HUES48 (cell line): ENCODE results near the gene SLC5A1.

Experiments
- H3K27ac ChIP-seq: one replicate; pipeline ENCODE4 v1.7.0; 2013; ENCODE audit warnings: low read depth, low read length, inconsistent platforms
- H3K27me3 ChIP-seq: 2 replicates; pipeline ENCODE4 v1.6.1; 2013; ENCODE audit warnings: mild to moderate bottlenecking, low read length; ENCODE audit not compliant: control insufficient read depth, insufficient read depth
- H3K36me3 ChIP-seq: 2 replicates; pipeline ENCODE4 v1.6.1; 2013; ENCODE audit warnings: low read length; ENCODE audit not compliant: control insufficient read depth, insufficient read depth
- H3K4me1 ChIP-seq: 2 replicates; pipeline ENCODE4 v1.6.1; 2013; ENCODE audit warnings: mild to moderate bottlenecking, low read length; ENCODE audit not compliant: control insufficient read depth, insufficient read depth
- H3K4me3 ChIP-seq: 2 replicates; pipeline ENCODE4 v1.5.1; 2013; ENCODE audit warnings: mild to moderate bottlenecking, low read depth, low read length
- H3K9ac ChIP-seq: 2 replicates; pipeline ENCODE4 v1.6.1; 2013; ENCODE audit warnings: mild to moderate bottlenecking, low read depth, low read length, moderate library complexity
- H3K9me3 ChIP-seq: 2 replicates; pipeline ENCODE4 v1.6.1; 2013; ENCODE audit warnings: low read length; ENCODE audit not compliant: control insufficient read depth, insufficient read depth

SLC5A1 gene

DNA sequence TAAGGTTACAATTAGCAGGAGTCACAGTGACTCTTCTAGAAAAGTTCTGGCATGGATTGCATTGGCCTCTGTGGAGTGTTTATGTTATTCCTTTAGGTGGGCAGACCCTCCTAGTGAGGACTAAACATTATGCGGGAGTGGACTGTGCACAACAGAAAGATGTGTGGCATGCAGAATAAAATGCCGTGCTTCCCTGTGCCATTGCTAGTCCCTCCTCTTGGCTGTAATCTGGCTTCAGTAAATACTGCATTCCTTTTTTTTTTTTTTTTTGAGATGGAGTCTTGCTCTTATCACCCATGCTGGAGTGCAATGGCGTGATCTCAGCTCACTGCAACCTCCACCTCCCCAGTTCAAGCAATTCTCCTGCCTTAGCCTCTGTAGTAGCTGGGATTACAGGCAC lies 45.0 kb downstream of the SLC5A1 start:
- Histone ChIP-seq H3K36me3 (no peaks in the 10 kb centered on the region), H3K27ac (no peak overlapping the region), H3K9me3 (no peaks in the 10 kb centered on the region), H3K9ac (no peak overlapping the region), H3K27me3 (no peaks in the 10 kb centered on the region), H3K4me1 (no peaks in the 10 kb centered on the region), H3K4me3 (no peak overlapping the region)

DNA sequence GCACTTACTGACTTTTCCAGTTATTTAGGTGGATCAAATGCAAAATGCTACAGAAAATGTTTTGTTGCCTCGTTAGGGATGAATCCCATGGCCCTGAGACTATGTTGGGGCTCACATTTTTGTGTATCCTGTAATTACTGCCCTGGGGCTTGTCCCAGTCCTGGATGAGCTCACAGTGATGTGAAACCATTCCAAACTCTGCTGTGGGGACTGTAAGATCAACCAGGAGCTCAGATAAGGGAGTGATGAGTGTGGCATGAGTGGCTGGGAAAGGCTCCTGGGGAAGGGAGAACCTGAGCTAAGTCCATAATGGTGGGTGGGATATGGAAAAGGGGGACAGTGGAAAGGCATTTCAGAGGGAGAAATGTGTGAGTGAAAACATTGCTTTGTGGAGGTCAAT lies 54.0 kb downstream of the SLC5A1 start:
- Histone ChIP-seq H3K9me3 (no peaks in the 10 kb centered on the region), H3K27ac (no peak overlapping the region), H3K27me3 (peaks cover 15% of the 10 kb centered on the region; the same call in 1 of the 2 replicates), H3K36me3 (no peaks in the 10 kb centered on the region), H3K4me1 (no peaks in the 10 kb centered on the region), H3K9ac (no peak overlapping the region), H3K4me3 (no peak overlapping the region)

DNA sequence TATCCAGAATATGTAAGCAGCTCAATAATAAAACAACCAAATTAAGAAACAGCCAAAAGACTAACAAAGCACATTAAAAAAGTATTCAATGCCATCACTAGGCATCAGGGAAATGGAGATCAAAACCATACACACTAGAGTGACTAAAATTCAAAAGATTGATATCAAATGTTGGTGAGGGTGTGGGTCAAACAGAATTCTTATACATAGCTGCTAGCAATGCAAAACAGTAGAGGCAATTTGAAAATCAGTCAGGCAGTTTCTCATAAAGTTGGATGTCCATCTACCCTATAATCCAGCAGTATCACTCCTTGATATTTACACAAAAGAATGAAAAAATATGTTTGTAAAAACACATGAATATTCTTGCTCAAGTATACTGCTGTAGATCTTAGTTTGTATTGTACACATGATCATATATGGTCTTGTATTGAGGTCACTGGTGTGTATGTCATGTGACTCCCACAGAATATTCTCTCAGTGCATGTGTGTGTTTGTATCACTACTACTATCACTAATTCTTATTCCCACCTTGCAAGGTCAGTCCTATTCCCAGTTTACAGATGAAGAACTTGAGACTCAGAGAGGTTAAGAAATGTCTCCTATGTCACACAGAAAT lies 54.9 kb downstream of the SLC5A1 start:
- no peak overlapping the region for H3K4me3 ChIP-seq
- H3K27ac ChIP-seq: no peak overlapping the region
- H3K27me3 ChIP-seq: peaks cover 15% of the 10 kb centered on the region; the same call in 1 of the 2 replicates
- no peak overlapping the region for H3K9ac ChIP-seq
- H3K9me3 ChIP-seq: no peaks in the 10 kb centered on the region
- no peaks in the 10 kb centered on the region for H3K4me1 ChIP-seq
- no peaks in the 10 kb centered on the region for H3K36me3 ChIP-seq

DNA sequence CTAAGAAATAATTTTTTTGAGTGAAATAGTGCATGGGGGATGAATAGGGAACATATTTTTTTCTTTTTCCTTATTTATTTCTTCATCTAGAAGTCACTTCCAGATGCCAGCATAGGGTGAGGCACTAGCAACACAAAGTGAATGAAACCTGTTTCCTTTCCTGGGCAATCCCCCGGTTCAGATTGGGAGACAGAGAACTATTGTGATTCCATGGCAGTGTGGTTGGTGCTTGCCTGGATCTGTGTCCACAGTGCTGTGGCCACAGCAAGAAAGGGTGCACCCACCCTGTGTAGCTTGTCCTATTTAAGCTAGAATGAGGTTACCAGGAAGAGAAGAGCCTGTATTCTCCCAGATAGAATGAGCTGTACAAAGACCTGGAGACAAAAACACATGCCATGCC lies 57.6 kb downstream of the SLC5A1 start:
- Histone ChIP-seq H3K36me3 (no peaks in the 10 kb centered on the region), H3K4me3 (no peak overlapping the region), H3K27me3 (peaks cover 15% of the 10 kb centered on the region; the same call in 1 of the 2 replicates), H3K27ac (no peak overlapping the region), H3K4me1 (no peaks in the 10 kb centered on the region), H3K9me3 (no peaks in the 10 kb centered on the region), H3K9ac (no peak overlapping the region)

DNA sequence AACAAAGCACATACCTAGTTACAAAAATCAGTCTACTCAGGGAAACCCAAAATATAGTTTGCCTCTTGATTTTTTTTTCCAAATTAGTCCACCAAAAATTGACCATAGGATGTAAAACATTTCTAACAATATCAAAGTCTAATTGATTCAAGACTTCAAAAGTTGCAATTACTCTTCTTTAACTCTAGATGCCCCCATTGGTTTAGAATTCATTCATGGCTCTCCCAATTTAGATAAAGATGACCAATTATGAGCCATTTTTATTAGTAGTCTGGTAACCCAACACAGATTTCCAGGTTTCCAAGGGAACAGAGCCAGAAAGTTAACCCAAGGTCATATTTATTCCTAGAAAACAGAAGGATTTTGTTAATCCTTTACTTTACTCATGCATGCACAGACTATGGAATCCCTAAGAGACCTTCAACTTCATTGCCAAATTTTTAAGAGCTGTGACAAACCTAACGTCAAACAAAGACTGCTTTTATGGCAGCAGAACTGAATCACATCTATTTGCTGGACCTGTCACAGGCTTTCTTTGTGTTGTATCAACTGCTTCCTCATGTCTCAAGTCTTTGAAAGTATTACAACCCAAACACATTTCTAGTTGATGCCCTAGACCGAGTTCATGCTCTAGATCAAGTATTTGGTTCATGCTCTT lies 60.7 kb downstream of the SLC5A1 start:
- Histone ChIP-seq H3K27me3 (peaks cover 15% of the 10 kb centered on the region; the same call in 1 of the 2 replicates), H3K9me3 (no peaks in the 10 kb centered on the region), H3K4me1 (no peaks in the 10 kb centered on the region), H3K9ac (no peak overlapping the region), H3K36me3 (no peaks in the 10 kb centered on the region), H3K27ac (no peak overlapping the region), H3K4me3 (no peak overlapping the region)

DNA sequence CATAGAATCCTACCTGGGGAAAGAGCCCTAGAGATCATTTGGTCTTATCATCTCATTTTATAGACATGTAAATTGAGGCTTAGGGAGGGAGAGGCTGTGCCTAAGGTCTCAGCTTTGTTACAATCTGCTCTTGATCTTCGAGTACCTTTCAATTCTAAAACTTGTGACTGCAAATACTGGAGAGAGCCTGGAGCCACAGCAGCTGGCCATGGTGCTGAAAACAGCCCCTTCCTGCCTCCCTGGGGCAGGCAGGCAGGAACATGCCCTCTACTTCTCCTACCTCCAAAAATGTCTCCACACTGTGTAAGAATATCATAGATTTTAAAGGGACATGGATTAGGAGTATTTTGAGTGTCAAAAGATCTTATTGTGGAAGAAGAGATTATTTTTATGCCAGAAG lies 63.9 kb downstream of the SLC5A1 start:
- no peak overlapping the region for H3K9ac ChIP-seq
- H3K4me3 ChIP-seq: no peak overlapping the region
- H3K36me3 ChIP-seq: no peaks in the 10 kb centered on the region
- no peak overlapping the region for H3K27ac ChIP-seq
- peaks cover 6% of the 10 kb centered on the region; the same call in 1 of the 2 replicates for H3K27me3 ChIP-seq
- H3K4me1 ChIP-seq: no peaks in the 10 kb centered on the region
- no peaks in the 10 kb centered on the region for H3K9me3 ChIP-seq

DNA sequence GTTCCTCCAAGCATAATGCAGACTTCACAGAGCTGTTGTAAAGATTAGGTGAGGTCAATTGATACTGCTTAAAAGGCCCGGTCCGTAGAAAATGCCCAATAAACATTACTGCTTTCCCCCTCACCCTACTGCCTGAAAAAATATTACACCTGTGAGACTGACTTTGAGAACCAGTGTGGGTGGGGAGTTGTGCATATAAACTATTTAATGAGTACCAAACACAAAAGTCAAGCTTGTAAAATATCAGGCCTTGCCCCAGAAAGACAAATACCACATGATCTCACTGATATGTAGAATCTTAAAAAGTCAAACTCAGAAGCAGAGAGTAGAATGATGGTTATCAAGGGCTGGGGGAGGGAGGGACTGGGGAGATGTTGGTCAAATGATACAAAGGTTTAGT lies 69.3 kb downstream of the SLC5A1 start:
- no peak overlapping the region for H3K27ac ChIP-seq
- no peaks in the 10 kb centered on the region for H3K36me3 ChIP-seq
- H3K4me3 ChIP-seq: no peak overlapping the region
- no peaks in the 10 kb centered on the region for H3K9me3 ChIP-seq
- no peak overlapping the region for H3K9ac ChIP-seq
- no peaks in the 10 kb centered on the region for H3K4me1 ChIP-seq
- H3K27me3 ChIP-seq: peaks cover 6% of the 10 kb centered on the region; the same call in 1 of the 2 replicates

DNA sequence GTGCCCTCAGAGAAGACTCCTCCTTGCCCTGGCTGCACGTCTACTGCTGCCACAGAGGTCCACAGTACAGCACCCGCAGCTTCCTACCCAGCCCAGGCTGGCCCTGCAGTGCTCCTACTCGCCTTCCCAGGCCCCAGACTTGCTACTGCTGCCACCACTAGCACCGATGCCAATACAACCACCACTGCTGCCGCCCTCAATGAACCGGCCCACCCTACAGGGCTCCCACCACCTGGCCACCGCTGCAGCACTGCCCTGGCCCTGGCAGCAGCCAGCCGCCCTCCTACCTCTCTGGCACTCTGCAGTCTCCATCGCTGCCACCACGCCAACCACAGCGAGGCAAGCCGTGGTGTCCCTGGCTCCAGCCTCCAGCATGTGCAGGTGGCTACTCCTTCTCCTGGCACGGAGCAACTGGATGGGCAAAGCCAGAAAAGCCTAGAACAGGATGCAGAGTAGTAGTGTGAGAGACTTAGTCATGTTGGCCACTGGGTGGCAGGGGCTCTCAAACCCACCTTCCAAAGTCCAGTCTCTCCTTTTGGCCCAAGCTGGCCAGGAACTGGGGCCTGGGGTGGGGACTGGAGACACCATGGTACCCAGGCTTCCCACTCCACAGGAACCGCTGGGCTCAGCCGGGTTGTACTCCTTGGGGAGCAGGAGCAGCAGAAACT lies 76.6 kb downstream of the SLC5A1 start:
- H3K4me3 ChIP-seq: no peak overlapping the region
- H3K36me3 ChIP-seq: no peaks in the 10 kb centered on the region
- no peak overlapping the region for H3K27ac ChIP-seq
- H3K4me1 ChIP-seq: no peaks in the 10 kb centered on the region
- no peak overlapping the region for H3K9ac ChIP-seq
- H3K27me3 ChIP-seq: no peaks in the 10 kb centered on the region
- no peaks in the 10 kb centered on the region for H3K9me3 ChIP-seq

DNA sequence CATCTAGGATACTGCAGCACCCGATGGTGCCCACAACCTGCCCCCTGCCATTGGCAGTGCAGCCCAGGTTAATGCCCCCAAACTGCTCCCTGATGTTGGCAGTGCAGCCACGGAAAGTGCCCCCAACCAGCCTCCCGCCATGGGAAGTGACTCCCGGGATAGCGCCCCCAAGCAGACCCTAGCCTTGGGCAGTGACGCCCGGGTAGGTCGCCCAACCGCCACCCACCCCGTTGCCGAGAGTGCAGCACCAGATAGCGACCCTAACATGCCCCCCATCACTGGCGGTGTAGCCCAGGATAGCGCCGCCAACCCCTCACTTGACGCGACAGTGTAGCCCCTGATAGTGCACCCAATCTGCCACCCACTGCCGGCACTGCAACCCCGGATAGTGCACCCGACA lies 77.5 kb downstream of the SLC5A1 start:
- Histone ChIP-seq H3K27me3 (no peaks in the 10 kb centered on the region), H3K36me3 (no peaks in the 10 kb centered on the region), H3K4me3 (no peak overlapping the region)

DNA sequence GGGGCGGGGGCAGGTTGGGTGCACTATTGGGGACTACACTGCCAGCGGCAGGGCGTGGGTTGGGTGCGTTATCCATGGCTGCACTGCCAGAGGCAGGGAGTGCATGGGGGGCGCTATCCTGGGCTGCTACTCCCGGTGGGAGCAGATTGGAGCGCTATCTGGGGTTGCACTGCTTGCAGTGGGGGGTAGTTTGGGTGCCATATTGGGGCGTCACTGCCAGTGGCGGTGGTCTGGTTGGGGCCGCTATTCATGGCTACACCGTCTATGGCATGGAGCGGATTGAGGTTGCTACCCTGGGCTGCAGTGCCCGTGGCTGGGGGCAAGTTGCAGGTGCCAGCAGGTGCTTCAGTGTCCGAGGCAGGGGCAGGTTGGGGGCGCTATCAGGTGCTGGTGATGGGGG lies 79.8 kb downstream of the SLC5A1 start:
- no peaks in the 10 kb centered on the region for H3K27me3 ChIP-seq
- H3K9me3 ChIP-seq: no peaks in the 10 kb centered on the region
- H3K9ac ChIP-seq: no peak overlapping the region
- H3K4me1 ChIP-seq: no peaks in the 10 kb centered on the region
- H3K4me3 ChIP-seq: no peak overlapping the region
- no peaks in the 10 kb centered on the region for H3K36me3 ChIP-seq
- no peak overlapping the region for H3K27ac ChIP-seq

More for the DNA sequence above, 77.5 kb downstream of the SLC5A1 start:
- no peak overlapping the region for H3K27ac ChIP-seq
- H3K9ac ChIP-seq: no peak overlapping the region
- no peaks in the 10 kb centered on the region for H3K9me3 ChIP-seq
- no peaks in the 10 kb centered on the region for H3K4me1 ChIP-seq

DNA sequence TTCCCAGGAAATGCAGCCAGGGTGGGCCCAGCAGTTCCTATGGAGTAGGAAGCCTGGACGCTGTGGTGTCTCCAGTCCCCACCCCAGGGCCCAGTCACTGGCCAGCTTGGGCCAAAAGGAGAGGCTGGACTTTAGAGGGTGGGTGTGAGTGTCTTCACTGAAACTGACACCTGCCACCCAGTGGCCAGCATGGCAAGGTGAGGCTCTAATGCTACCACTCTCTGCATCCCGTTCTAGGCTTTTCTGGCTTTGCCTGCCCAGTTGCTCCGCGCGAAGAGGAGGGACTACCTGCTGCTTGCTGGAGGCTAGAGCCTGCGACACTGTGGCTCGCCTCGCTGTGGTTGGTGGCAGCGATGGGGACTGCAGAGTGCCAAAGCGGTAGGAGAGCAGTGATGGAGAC lies 80.6 kb downstream of the SLC5A1 start:
- Histone ChIP-seq H3K9me3 (no peaks in the 10 kb centered on the region), H3K27ac (no peak overlapping the region)

More for the DNA sequence above, 80.6 kb downstream of the SLC5A1 start:
- no peak overlapping the region for H3K4me3 ChIP-seq
- H3K27me3 ChIP-seq: no peaks in the 10 kb centered on the region
- peaks cover 4% of the 10 kb centered on the region for H3K4me1 ChIP-seq
- H3K9ac ChIP-seq: no peak overlapping the region
- H3K36me3 ChIP-seq: no peaks in the 10 kb centered on the region
